Measurements from ENCODE around the gene ABCC5.
A peak's percentile ranks its signal among the peaks of the same experiment; 100 is the strongest.

ABCC5 gene

GRCh38 chr3:183918178-183918577 lies 99.5 kb downstream of the ABCC5 start:
- no peak for DNase-seq

GRCh38 chr3:183917776-183918175 lies 99.9 kb downstream of the ABCC5 start:
- DNase-seq = no peak

- no peak for DNase-seq
Measured at GRCh38 chr3:183914856-183915255, 102.8 kb downstream of the ABCC5 start.

- no peak for DNase-seq
Measured at GRCh38 chr3:183913580-183913920, 104.1 kb downstream of the ABCC5 start.

GRCh38 chr3:183912895-183913579 lies 104.6 kb downstream of the ABCC5 start:
- no peak for DNase-seq

- DNase-seq = no peak
Measured at GRCh38 chr3:183911763-183912506, 105.7 kb downstream of the ABCC5 start.

GRCh38 chr3:183911087-183911486 lies 106.6 kb downstream of the ABCC5 start:
- no peak for DNase-seq

- no peak for DNase-seq
Measured at GRCh38 chr3:183909030-183909600, 108.6 kb downstream of the ABCC5 start.

GRCh38 chr3:183907911-183908331 lies 109.8 kb downstream of the ABCC5 start:
- no peak for DNase-seq

GRCh38 chr3:183907176-183907575 lies 110.5 kb downstream of the ABCC5 start:
- no peak for DNase-seq

GRCh38 chr3:183906234-183906921 lies 111.3 kb downstream of the ABCC5 start:
- no peak for DNase-seq

GRCh38 chr3:183904833-183905780 lies 112.6 kb downstream of the ABCC5 start:
- no peak for DNase-seq

GRCh38 chr3:183898028-183898431 lies 119.7 kb downstream of the ABCC5 start:
- no peak for DNase-seq

- no peak for DNase-seq
Measured at GRCh38 chr3:183897606-183898005, 120.1 kb downstream of the ABCC5 start.

- DNase-seq = no peak
Measured at GRCh38 chr3:183896610-183897009, 121.1 kb downstream of the ABCC5 start.

- no peak for DNase-seq
Measured at GRCh38 chr3:183896184-183896583, 121.5 kb downstream of the ABCC5 start.

- DNase-seq = no peak
Measured at GRCh38 chr3:183895774-183896173, 121.9 kb downstream of the ABCC5 start.

GRCh38 chr3:183895296-183895695 lies 122.4 kb downstream of the ABCC5 start:
- no peak for DNase-seq

GRCh38 chr3:183892610-183893214 lies 125.0 kb downstream of the ABCC5 start:
- no peak for DNase-seq

- DNase-seq = no peak
Measured at GRCh38 chr3:183885766-183886165, 131.9 kb downstream of the ABCC5 start.

- DNase-seq = peak; percentile 89
Measured at GRCh38 chr3:183884427-183885296, 133.0 kb downstream of the ABCC5 start, which contains the start of gene PARL. Gene PARL, minus strand, starts transcription at chr3:183884880. Its CDS starts 34 bp downstream, at chr3:183884846.

Measured in NK-92 treated with Interleukin-12 subunit alpha and Interleukin-12 subunit beta, amount 100 ng/mL, for 24 hours (cell line).